Naive thymus-derived CD8-positive, alpha-beta T cell (primary cell): ENCODE measurements around the gene HMG20A. TPM values are rescaled to one million over a fixed set of nuclear protein-coding genes. Genes with fewer than 3 reads are reported as not detected.
"Not testable (repeated sequence)": the region's sequence is repeated elsewhere in the genome, so short reads cannot be mapped to it uniquely, and the experiment has no call there.

Experiments used
- ATAC-seq, 2 donors: fragments of 150-1000 bp; cut with Tn5 transposase in 1 of 2; sonication (Bioruptor Pico), chemical (Tn5 transposase) in 1 of 2; 1 replicate in 1 of 2; 2 replicates in 1 of 2; pipeline ENCODE4 v1.10.0; 2021; ENCODE audit warnings: mild to moderate bottlenecking in 2 of 2, moderate library complexity in 2 of 2
- POLR2A ChIA-PET: fragments of 350-600 bp; sonication (Branson Sonifier 250); formaldehyde crosslinking; loops from one replicate; lab custom pipeline; 2021; ENCODE audit warnings: antibody characterized with exemption; lab: Charles Lee
- DNase-seq, 10 donors: peaks; one replicate each; pipeline versions ENCODE4 v3.0.0 to v3.0.0-alpha.2; 2020 to 2022
- H3K27ac Mint-ChIP-seq, 10 donors: one replicate each; pipeline ENCODE4 v1.8.0; 2020 to 2022; ENCODE audit warnings: mild to moderate bottlenecking in 10 of 10, mixed read lengths in 10 of 10, moderate library complexity in 4 of 10, inconsistent platforms in 1 of 10
- H3K27me3 Mint-ChIP-seq, 5 donors: one replicate each; pipeline ENCODE4 v1.8.0; 2021 to 2022; ENCODE audit warnings: mixed read lengths in 5 of 5
- H3K36me3 Mint-ChIP-seq, 3 donors: one replicate each; pipeline ENCODE4 v1.8.0; 2020 to 2022; ENCODE audit warnings: mixed read lengths in 3 of 3, mild to moderate bottlenecking in 2 of 3, inconsistent platforms in 1 of 3
- H3K4me1 Mint-ChIP-seq, 4 donors: one replicate each; pipeline ENCODE4 v1.8.0; 2021 to 2022; ENCODE audit warnings: mixed read lengths in 4 of 4
- H3K4me3 Mint-ChIP-seq, 10 donors: one replicate each; pipeline ENCODE4 v1.8.0; 2020 to 2022; ENCODE audit warnings: mild to moderate bottlenecking in 10 of 10, mixed read lengths in 10 of 10, moderate library complexity in 6 of 10, inconsistent platforms in 1 of 10
- H3K9me3 Mint-ChIP-seq, 9 donors: one replicate each; pipeline ENCODE4 v1.8.0; 2020 to 2022; ENCODE audit warnings: mixed read lengths in 9 of 9, mild to moderate bottlenecking in 3 of 9, inconsistent platforms in 1 of 9, moderate library complexity in 1 of 9
- polyA plus RNA-seq, 3 donors: library from polyadenylated mRNA; unstranded; fragments of 300-500 nt; fragmentation: Illumina TruSeq; gene quantifications; one replicate each; pipeline ENCODE4 v1.2.3, GENCODE V29; 2021
- total RNA-seq, 8 experiments: library from RNA in 2 of 8; stranded (reverse) in 2 of 8; gene quantifications; one replicate each; pipeline ENCODE4 v1.2.3 and lab custom pipeline; 2021 to 2026

HMG20A gene
- total and polyA plus RNA-seq, 5 experiments from 2014 or later = 28.7 to 72.4 (median 35.7) TPM

DNA sequence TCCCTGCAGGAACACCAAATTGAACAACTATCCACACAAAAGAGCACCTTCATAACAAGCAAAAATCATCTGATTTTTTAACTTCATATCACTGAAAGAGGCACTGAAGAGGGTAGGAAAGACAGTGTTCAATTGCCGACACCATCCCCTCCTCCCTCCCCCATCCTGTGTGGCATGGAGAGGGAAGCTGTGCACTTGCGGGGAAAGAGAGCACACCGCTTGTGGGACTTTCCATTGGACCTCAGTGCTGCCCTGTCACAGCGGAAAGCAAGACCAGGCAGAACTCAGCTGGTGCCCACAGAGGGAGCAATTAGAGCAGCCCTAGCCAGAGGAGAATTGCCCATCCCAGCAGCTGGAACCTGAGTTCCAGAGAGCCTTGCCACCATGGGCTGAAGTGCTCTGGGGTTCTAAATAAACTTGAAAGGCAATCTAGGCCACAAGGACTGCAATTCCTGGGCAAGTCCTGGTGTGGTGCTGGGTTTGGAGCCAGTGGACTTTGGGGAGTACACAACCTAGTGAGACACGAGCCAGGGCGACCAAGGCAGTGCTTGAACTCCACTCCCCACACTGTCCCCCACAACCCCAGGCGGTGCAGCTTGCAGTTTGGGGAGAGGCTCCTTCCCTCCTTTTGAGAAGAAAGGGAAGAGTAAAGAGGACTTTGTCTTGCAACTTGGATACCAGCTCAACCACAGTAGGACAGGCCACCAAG, 27.8 kb upstream of the HMG20A start:
- Mint-ChIP-seq H3K4me1 (peaks cover 0 to 7% (median 1%) of the 10 kb centered on the region in 4 donors), H3K36me3 (peaks cover 0 to 32% (median 16%) of the 10 kb centered on the region in 3 donors), H3K27ac (no peak overlapping the region), H3K4me3 (no peak overlapping the region), H3K27me3 (no peaks in the 10 kb centered on the region), H3K9me3 (peaks cover 3 to 37% (median 28%) of the 10 kb centered on the region in 9 donors)
- DNase-seq (no peak), ATAC-seq (no peak)
- POLR2A ChIA-PET = interaction anchor here (0.6 kb wide), 1 partner anchor 1524 kb away, joined by 3 read pairs; no protein-coding TSS in a partner anchor

- peaks cover 0 to 36% (median 20%) of the 10 kb centered on the region in 3 donors for H3K36me3 Mint-ChIP-seq
- no peak overlapping the region for H3K4me3 Mint-ChIP-seq
- POLR2A ChIA-PET = no interaction called here
Observed at GRCh38 chr15:77393471-77393840, 27.2 kb upstream of the HMG20A start.

DNA sequence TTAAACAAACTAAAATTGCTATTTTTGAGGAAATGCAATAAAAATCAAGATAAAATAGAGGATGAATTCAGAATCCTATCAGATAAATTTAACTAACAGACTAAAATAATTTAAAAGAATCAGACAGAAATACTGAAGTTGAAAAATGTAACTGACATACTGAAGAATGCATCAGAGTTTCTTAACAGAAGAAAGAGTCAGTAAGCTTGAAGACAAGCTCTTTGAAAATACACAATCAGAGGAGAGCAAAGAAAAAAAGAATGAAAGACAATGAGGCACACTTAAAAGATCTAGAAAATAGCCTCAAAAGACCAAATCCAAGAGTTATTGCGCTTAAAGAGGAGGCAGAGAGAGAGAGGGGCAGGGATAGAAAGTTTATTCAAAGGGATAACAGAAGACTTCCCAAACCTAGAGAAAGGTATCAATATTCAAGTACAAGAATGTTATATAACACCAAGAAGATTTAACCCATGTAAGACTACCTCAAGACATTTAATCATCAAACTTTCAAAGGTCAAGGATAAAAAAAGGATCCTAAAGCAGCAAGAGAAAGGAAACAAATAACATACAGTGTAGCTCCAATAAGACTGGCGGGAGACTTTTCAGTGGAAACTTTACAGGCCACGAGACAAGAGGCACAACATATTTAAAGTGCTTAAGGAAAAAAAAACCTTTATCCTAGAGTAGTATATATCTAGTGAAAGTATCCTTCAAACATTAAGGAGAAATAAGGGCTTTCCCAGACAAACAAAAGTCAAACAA, 25.5 kb upstream of the HMG20A start:
- Mint-ChIP-seq H3K9me3 (peaks cover 10 to 59% (median 44%) of the 10 kb centered on the region in 9 donors), H3K4me1 (peaks cover 0 to 4% (median 0%) of the 10 kb centered on the region in 4 donors), H3K27me3 (no peaks in the 10 kb centered on the region), H3K4me3 (no peak overlapping the region), H3K36me3 (peaks cover 0 to 46% (median 35%) of the 10 kb centered on the region in 3 donors), H3K27ac (no peak overlapping the region)
- no peak for ATAC-seq
- POLR2A ChIA-PET = no interaction called here
- DNase-seq = no peak

More at GRCh38 chr15:77393471-77393840, 27.2 kb upstream of the HMG20A start:
- Mint-ChIP-seq H3K4me1 (peaks cover 0 to 6% (median 1%) of the 10 kb centered on the region in 4 donors), H3K9me3 (peaks cover 7 to 42% (median 33%) of the 10 kb centered on the region in 9 donors), H3K27me3 (no peaks in the 10 kb centered on the region), H3K27ac (no peak overlapping the region)
- ATAC-seq (no peak), DNase-seq (no peak)

- H3K36me3 Mint-ChIP-seq = peaks cover 0 to 49% (median 37%) of the 10 kb centered on the region in 3 donors
- ATAC-seq = no peak
- H3K27ac Mint-ChIP-seq = no peak overlapping the region
- no peaks in the 10 kb centered on the region for H3K27me3 Mint-ChIP-seq
- H3K4me3 Mint-ChIP-seq = no peak overlapping the region
- H3K9me3 Mint-ChIP-seq = peaks cover 13 to 63% (median 48%) of the 10 kb centered on the region in 9 donors
- no peaks in the 10 kb centered on the region for H3K4me1 Mint-ChIP-seq
- POLR2A ChIA-PET = no interaction called here
- no peak for DNase-seq
Observed at GRCh38 chr15:77396692-77397091, 24.0 kb upstream of the HMG20A start.

- H3K9me3 Mint-ChIP-seq = peaks cover 13 to 63% (median 48%) of the 10 kb centered on the region in 9 donors
- DNase-seq (no peak), ATAC-seq (no peak)
- no peak overlapping the region for H3K4me3 Mint-ChIP-seq
- peaks cover 0 to 5% (median under 1%) of the 10 kb centered on the region in 4 donors for H3K4me1 Mint-ChIP-seq
- no peaks in the 10 kb centered on the region for H3K27me3 Mint-ChIP-seq
- peaks cover 0 to 37% (median 37%) of the 10 kb centered on the region in 3 donors for H3K36me3 Mint-ChIP-seq
- POLR2A ChIA-PET = no interaction called here
- no peak overlapping the region for H3K27ac Mint-ChIP-seq
Observed at GRCh38 chr15:77398927-77399326, 21.8 kb upstream of the HMG20A start.

DNA sequence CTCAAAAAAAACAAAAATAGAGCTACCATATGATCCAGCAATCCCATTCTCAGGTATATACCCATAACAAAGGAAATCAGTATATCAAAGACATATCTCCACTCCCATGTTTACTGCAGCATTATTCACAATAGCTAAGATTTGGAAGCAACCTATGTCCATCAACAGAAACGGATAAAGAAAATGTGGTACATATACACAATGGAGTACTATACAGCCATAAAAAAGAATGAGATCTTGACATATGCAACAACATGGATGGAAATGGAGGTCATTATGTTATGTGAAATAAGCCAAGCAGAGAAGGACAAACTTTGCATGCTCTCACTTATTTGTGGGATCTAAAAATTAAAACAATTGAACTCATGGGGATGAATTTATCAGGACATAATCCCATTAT, 20.4 kb upstream of the HMG20A start:
- Mint-ChIP-seq H3K9me3 (peaks cover 11 to 53% (median 40%) of the 10 kb centered on the region in 9 donors), H3K27me3 (no peaks in the 10 kb centered on the region), H3K4me3 (no peak overlapping the region), H3K4me1 (peaks cover 0 to 5% (median under 1%) of the 10 kb centered on the region in 4 donors), H3K36me3 (peaks cover 0 to 33% (median 31%) of the 10 kb centered on the region in 3 donors), H3K27ac (no peak overlapping the region)
- POLR2A ChIA-PET = no interaction called here
- DNase-seq (no peak), ATAC-seq (no peak)

- POLR2A ChIA-PET = no interaction called here
- peaks cover 9 to 27% (median 21%) of the 10 kb centered on the region in 9 donors for H3K9me3 Mint-ChIP-seq
- H3K4me1 Mint-ChIP-seq = peaks cover 3 to 24% (median 10%) of the 10 kb centered on the region in 4 donors
- H3K27me3 Mint-ChIP-seq = no peaks in the 10 kb centered on the region
- no peak overlapping the region for H3K4me3 Mint-ChIP-seq
- peaks cover 0 to 21% (median 17%) of the 10 kb centered on the region in 3 donors for H3K36me3 Mint-ChIP-seq
- ATAC-seq (no peak), DNase-seq (no peak)
- H3K27ac Mint-ChIP-seq = peak overlapping the region in 1 of 10 donors; percentile 15
Observed at GRCh38 chr15:77402740-77403379, 17.8 kb upstream of the HMG20A start.

DNA sequence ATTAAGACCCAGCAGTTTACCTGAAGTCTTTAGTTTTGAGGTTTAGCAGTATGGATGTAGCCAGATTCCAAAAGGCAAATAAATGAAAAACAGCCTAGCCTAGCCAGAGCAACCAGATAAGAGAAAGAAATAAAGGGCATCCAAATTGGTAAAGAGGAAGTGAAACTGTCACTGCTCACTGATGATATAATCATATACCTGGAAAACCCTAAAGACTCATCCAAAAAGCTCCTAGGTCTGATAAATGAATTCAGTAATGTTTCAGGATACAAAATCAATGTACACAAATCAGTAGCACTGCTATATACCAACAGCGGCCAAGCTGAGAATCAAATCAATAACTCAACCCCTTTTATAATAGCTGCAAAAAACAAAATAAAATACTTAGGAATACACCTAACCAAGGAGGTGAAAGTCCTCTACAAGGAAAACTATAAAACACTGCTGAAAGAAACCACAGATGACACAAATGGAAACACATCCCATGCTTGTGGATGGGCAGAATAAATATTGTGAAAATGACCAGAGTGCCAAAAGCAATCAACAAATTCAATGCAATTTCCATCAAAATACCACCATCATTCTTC, 14.4 kb upstream of the HMG20A start:
- H3K36me3 Mint-ChIP-seq, DNase-seq, ATAC-seq, H3K4me3 Mint-ChIP-seq, POLR2A ChIA-PET, H3K9me3 Mint-ChIP-seq, H3K27me3 Mint-ChIP-seq: not testable (repeated sequence)
- Mint-ChIP-seq H3K27ac (peak overlapping the region in 3 of 10 donors; percentile 21 to 65 (median 27)), H3K4me1 (peaks cover 10 to 48% (median 22%) of the 10 kb centered on the region in 4 donors)

DNA sequence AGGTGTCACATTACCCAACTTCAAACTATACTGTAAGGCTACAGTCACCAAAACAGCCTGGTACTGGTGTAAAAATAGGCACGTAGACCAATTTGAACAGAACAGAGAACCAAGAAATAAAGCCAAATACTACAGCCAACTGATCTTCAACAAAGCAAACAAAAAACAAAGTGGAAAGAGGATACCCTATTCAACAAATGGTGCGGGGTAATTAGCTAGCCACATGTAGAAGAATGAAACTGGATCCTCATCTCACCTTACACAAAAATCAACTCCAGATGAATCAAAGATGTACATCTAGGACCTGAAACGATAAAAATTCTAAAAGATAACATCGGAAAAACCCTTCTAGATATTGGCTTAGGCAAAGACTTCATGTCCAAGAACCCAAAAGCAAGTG, 13.8 kb upstream of the HMG20A start:
- POLR2A ChIA-PET = no interaction called here
- H3K27ac Mint-ChIP-seq = peak overlapping the region in 1 of 10 donors; percentile 65

GRCh38 chr15:77409259-77410156, 11.2 kb upstream of the HMG20A start:
- Mint-ChIP-seq H3K4me3 (peak overlapping the region; percentile 40 to 81 (median 74)), H3K4me1 (peaks cover 9 to 48% (median 22%) of the 10 kb centered on the region in 4 donors), H3K27ac (peak overlapping the region; percentile 33 to 87 (median 73)), H3K9me3 (no peaks in the 10 kb centered on the region), H3K27me3 (no peaks in the 10 kb centered on the region), H3K36me3 (no peaks in the 10 kb centered on the region)
- DNase-seq = peak in 5 of 10 donors; percentile 5 to 65 (median 35)
- POLR2A ChIA-PET = interaction anchor here (0.6 to 2.6 kb wide), 6 partner anchors 10 to 644 kb away, joined by 3 to 16 read pairs (median 3); partner anchors contain the start of genes HMG20A, PEAK1 and SCAPER
- ATAC-seq = peak; percentile 82 to 99

More for the DNA sequence above, 13.8 kb upstream of the HMG20A start:
- ATAC-seq = no peak
- Mint-ChIP-seq H3K27me3 (no peaks in the 10 kb centered on the region), H3K9me3 (no peaks in the 10 kb centered on the region), H3K36me3 (no peaks in the 10 kb centered on the region), H3K4me1 (peaks cover 10 to 48% (median 22%) of the 10 kb centered on the region in 4 donors), H3K4me3 (no peak overlapping the region)
- no peak for DNase-seq

- Mint-ChIP-seq H3K27ac (peak overlapping the region; percentile 33 to 87 (median 73)), H3K4me3 (peak overlapping the region; percentile 40 to 81 (median 74)), H3K4me1 (peaks cover 11 to 50% (median 22%) of the 10 kb centered on the region in 4 donors)
- H3K9me3 Mint-ChIP-seq, DNase-seq, H3K36me3 Mint-ChIP-seq, H3K27me3 Mint-ChIP-seq, ATAC-seq: not testable (repeated sequence)
- POLR2A ChIA-PET = interaction anchor here (0.6 to 2.6 kb wide), 4 partner anchors 9 to 505 kb away, joined by 3 to 16 read pairs (median 5); partner anchors contain the start of genes HMG20A, PEAK1 and SCAPER
Observed at GRCh38 chr15:77410157-77410500, 10.6 kb upstream of the HMG20A start.
